Measurements from ENCODE around the gene OMD. TPM values are rescaled to one million over a fixed set of nuclear protein-coding genes. Genes with fewer than 3 reads are reported as not detected.

The OMD gene
- polyA plus RNA-seq, 1 donor from 2014 or later, result not detected

DNA sequence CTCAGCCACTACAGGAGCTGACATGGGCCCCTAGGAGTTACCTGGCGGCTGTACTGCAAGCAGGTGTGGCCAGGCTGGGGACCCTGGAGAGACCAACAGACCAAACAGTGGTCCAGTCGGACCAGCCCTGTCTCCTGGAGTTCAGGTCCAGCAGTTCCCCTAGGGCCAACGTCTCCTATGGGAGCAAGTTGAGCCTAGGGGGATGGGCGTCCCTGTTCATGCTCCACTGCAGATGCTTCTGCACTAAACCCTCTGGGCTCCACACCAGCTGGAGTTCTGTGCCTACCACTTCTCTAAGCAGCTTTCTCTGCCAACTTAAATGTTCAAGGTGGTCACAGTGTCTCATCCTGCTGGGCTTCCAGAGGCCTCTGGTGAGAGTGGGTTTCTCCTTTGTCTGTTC lies 20.6 kb upstream of the OMD start:
- Histone ChIP-seq H2AFZ (ENCODE audit: low read depth, low read length) (no peak overlapping the region), H3K4me3 (ENCODE audit: low read length) (no peak overlapping the region), H3K9ac (ENCODE audit: low read length) (no peak overlapping the region), H3K36me3 (ENCODE audit: insufficient read depth, low read length) (no peaks in the 10 kb centered on the region), H3F3A (ENCODE audit: insufficient read depth, low read length, poor library complexity, severe bottlenecking) (no peaks in the 10 kb centered on the region), H3K4me2 (ENCODE audit: low read length) (no peak overlapping the region), H3K9me3 (ENCODE audit: low read length) (no peaks in the 10 kb centered on the region), H3K27ac (ENCODE audit: low read length) (no peak overlapping the region), H3K27me3 (ENCODE audit: insufficient read depth, low read depth, low read length) (no peaks in the 10 kb centered on the region), H3K79me2 (replicated peaks; ENCODE audit: insufficient read depth, low read length) (no peaks in the 10 kb centered on the region), H4K20me1 (ENCODE audit: insufficient read depth) (no peaks in the 10 kb centered on the region), H3K9me2 (ENCODE audit: insufficient read depth, low read length) (no peaks in the 10 kb centered on the region)
- TF ChIP-seq EP300 (conservative IDR thresholded peaks at IDR 0.05; ENCODE audit: poor library complexity, severe bottlenecking) (no peak), SMC3 (conservative IDR thresholded peaks at IDR 0.05; ENCODE audit: poor library complexity) (no peak), MXI1 (conservative IDR thresholded peaks at IDR 0.05; ENCODE audit: poor library complexity, severe bottlenecking) (no peak), EZH2 (IDR thresholded peaks at IDR 0.05; ENCODE audit: borderline replicate concordance, insufficient read depth, low read length, poor library complexity, severe bottlenecking) (no peak), RAD21 (conservative IDR thresholded peaks at IDR 0.05) (no peak), POLR2AphosphoS5 (IDR thresholded peaks at IDR 0.05) (no peak), TAF1 (IDR thresholded peaks at IDR 0.05; ENCODE audit: low read depth) (no peak)
- TF ChIP-seq, protein P1, sequence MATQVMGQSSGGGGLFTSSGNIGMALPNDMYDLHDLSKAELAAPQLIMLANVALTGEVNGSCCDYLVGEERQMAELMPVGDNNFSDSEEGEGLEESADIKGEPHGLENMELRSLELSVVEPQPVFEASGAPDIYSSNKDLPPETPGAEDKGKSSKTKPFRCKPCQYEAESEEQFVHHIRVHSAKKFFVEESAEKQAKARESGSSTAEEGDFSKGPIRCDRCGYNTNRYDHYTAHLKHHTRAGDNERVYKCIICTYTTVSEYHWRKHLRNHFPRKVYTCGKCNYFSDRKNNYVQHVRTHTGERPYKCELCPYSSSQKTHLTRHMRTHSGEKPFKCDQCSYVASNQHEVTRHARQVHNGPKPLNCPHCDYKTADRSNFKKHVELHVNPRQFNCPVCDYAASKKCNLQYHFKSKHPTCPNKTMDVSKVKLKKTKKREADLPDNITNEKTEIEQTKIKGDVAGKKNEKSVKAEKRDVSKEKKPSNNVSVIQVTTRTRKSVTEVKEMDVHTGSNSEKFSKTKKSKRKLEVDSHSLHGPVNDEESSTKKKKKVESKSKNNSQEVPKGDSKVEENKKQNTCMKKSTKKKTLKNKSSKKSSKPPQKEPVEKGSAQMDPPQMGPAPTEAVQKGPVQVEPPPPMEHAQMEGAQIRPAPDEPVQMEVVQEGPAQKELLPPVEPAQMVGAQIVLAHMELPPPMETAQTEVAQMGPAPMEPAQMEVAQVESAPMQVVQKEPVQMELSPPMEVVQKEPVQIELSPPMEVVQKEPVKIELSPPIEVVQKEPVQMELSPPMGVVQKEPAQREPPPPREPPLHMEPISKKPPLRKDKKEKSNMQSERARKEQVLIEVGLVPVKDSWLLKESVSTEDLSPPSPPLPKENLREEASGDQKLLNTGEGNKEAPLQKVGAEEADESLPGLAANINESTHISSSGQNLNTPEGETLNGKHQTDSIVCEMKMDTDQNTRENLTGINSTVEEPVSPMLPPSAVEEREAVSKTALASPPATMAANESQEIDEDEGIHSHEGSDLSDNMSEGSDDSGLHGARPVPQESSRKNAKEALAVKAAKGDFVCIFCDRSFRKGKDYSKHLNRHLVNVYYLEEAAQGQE (IDR thresholded peaks at IDR 0.05; ENCODE audit: borderline replicate concordance), result no peak
- TF ChIP-seq, protein P2, sequence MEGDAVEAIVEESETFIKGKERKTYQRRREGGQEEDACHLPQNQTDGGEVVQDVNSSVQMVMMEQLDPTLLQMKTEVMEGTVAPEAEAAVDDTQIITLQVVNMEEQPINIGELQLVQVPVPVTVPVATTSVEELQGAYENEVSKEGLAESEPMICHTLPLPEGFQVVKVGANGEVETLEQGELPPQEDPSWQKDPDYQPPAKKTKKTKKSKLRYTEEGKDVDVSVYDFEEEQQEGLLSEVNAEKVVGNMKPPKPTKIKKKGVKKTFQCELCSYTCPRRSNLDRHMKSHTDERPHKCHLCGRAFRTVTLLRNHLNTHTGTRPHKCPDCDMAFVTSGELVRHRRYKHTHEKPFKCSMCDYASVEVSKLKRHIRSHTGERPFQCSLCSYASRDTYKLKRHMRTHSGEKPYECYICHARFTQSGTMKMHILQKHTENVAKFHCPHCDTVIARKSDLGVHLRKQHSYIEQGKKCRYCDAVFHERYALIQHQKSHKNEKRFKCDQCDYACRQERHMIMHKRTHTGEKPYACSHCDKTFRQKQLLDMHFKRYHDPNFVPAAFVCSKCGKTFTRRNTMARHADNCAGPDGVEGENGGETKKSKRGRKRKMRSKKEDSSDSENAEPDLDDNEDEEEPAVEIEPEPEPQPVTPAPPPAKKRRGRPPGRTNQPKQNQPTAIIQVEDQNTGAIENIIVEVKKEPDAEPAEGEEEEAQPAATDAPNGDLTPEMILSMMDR (IDR thresholded peaks at IDR 0.05; ENCODE audit: poor library complexity, severe bottlenecking), result no peak

DNA sequence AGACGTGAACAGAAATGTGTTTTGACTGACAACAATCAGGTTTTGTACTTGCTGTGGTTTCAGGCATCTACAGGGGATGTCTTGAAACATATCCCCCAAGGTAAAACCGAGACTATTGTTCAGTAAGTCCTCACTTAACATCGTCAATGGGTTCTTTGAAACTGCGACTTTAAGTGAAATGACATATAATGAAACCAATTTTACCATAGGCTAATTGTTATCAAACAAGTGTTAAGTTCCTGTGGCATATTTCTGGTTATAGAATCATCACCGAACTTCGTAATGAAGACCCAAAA lies 16.4 kb upstream of the OMD start:
- Histone ChIP-seq H3K4me3 (ENCODE audit: low read length) (no peak overlapping the region), H3K36me3 (ENCODE audit: insufficient read depth, low read length) (no peaks in the 10 kb centered on the region), H3F3A (ENCODE audit: insufficient read depth, low read length, poor library complexity, severe bottlenecking) (no peaks in the 10 kb centered on the region), H3K4me2 (ENCODE audit: low read length) (no peak overlapping the region), H3K9ac (ENCODE audit: low read length) (no peak overlapping the region), H3K79me2 (replicated peaks; ENCODE audit: insufficient read depth, low read length) (no peaks in the 10 kb centered on the region), H3K9me2 (ENCODE audit: insufficient read depth, low read length) (no peaks in the 10 kb centered on the region), H3K9me3 (ENCODE audit: low read length) (no peaks in the 10 kb centered on the region), H2AFZ (ENCODE audit: low read depth, low read length) (no peak overlapping the region), H4K20me1 (ENCODE audit: insufficient read depth) (no peaks in the 10 kb centered on the region), H3K27ac (ENCODE audit: low read length) (no peak overlapping the region), H3K27me3 (ENCODE audit: insufficient read depth, low read depth, low read length) (no peaks in the 10 kb centered on the region)
- no peak for TF ChIP-seq EP300 (conservative IDR thresholded peaks at IDR 0.05; ENCODE audit: poor library complexity, severe bottlenecking)
- no peak for TF ChIP-seq RAD21 (conservative IDR thresholded peaks at IDR 0.05)
- no peak for TF ChIP-seq POLR2AphosphoS5 (IDR thresholded peaks at IDR 0.05)
- TF ChIP-seq, protein P2 (IDR thresholded peaks at IDR 0.05; ENCODE audit: poor library complexity, severe bottlenecking), result no peak
- no peak for TF ChIP-seq MXI1 (conservative IDR thresholded peaks at IDR 0.05; ENCODE audit: poor library complexity, severe bottlenecking)
- TF ChIP-seq SMC3 (conservative IDR thresholded peaks at IDR 0.05; ENCODE audit: poor library complexity), result no peak
- TF ChIP-seq EZH2 (IDR thresholded peaks at IDR 0.05; ENCODE audit: borderline replicate concordance, insufficient read depth, low read length, poor library complexity, severe bottlenecking), result no peak
- TF ChIP-seq TAF1 (IDR thresholded peaks at IDR 0.05; ENCODE audit: low read depth), result no peak
- TF ChIP-seq, protein P1 (IDR thresholded peaks at IDR 0.05; ENCODE audit: borderline replicate concordance), result no peak
